Activated T-cell treated with anti-CD3 and anti-CD28 coated beads, Interleukin-2, amount 50 U/mL, for 48 hours (primary cell): ENCODE data around the gene GRIA3.
"Not testable (repeated sequence)": the region's sequence is repeated elsewhere in the genome, so short reads cannot be mapped to it uniquely, and the experiment has no call there.

ENCODE experiments used
- DNase-seq, 2 experiments: peaks; one replicate each; pipeline ENCODE4 v3.0.0-alpha.2; 2020

Gene GRIA3

GRCh38 chrX:123361371-123361770 is 177.3 kb downstream of the GRIA3 start:
- DNase-seq, result no peak

GRCh38 chrX:123386196-123386595 is 202.1 kb downstream of the GRIA3 start:
- not testable (repeated sequence) for DNase-seq

- DNase-seq, result no peak
Observed at GRCh38 chrX:123392921-123393320, 208.8 kb downstream of the GRIA3 start.

- no peak for DNase-seq
Observed at GRCh38 chrX:123399709-123400108, 215.6 kb downstream of the GRIA3 start.

GRCh38 chrX:123405231-123405630 is 221.2 kb downstream of the GRIA3 start:
- DNase-seq, result no peak

- no peak for DNase-seq
Observed at GRCh38 chrX:123408821-123409737, 225.0 kb downstream of the GRIA3 start.

- DNase-seq, result no peak
Observed at GRCh38 chrX:123422875-123423274, 238.8 kb downstream of the GRIA3 start.

GRCh38 chrX:123424546-123424945 is 240.5 kb downstream of the GRIA3 start:
- no peak for DNase-seq

- no peak for DNase-seq
Observed at GRCh38 chrX:123425471-123425870, 241.4 kb downstream of the GRIA3 start.

GRCh38 chrX:123425904-123426303 is 241.8 kb downstream of the GRIA3 start:
- no peak for DNase-seq

GRCh38 chrX:123432361-123433150 is 248.5 kb downstream of the GRIA3 start:
- no peak for DNase-seq

GRCh38 chrX:123436512-123437136 is 252.5 kb downstream of the GRIA3 start:
- no peak for DNase-seq

GRCh38 chrX:123439926-123440325 is 255.8 kb downstream of the GRIA3 start:
- not testable (repeated sequence) for DNase-seq

- DNase-seq, result no peak
Observed at GRCh38 chrX:123442764-123443163, 258.7 kb downstream of the GRIA3 start.

GRCh38 chrX:123447506-123447905 is 263.4 kb downstream of the GRIA3 start:
- DNase-seq, result no peak

- DNase-seq, result no peak
Observed at GRCh38 chrX:123449335-123449734, 265.3 kb downstream of the GRIA3 start.

GRCh38 chrX:123450222-123450621 is 266.1 kb downstream of the GRIA3 start:
- DNase-seq, result no peak

GRCh38 chrX:123454712-123455431 is 270.8 kb downstream of the GRIA3 start:
- no peak for DNase-seq

GRCh38 chrX:123455693-123456092 is 271.6 kb downstream of the GRIA3 start:
- DNase-seq, result no peak

GRCh38 chrX:123464709-123465108 is 280.6 kb downstream of the GRIA3 start:
- no peak for DNase-seq

GRCh38 chrX:123468481-123468880 is 284.4 kb downstream of the GRIA3 start:
- no peak for DNase-seq

- no peak for DNase-seq
Observed at GRCh38 chrX:123475068-123475724, 291.1 kb downstream of the GRIA3 start.
